BLaER1 (cell line): ENCODE results near the gene DNAH17.
A peak's percentile ranks its signal among the peaks of the same experiment; 100 is the strongest.

Experiments used
- H3K27ac ChIP-seq: shearing (Covaris generic); formaldehyde crosslinking; 2 replicates; pipeline ENCODE4 v1.8.1; 2022
- H3K27me3 ChIP-seq: shearing (Covaris generic); formaldehyde crosslinking; 2 replicates; pipeline ENCODE4 v1.8.1; 2022
- H3K36me3 ChIP-seq: shearing (Covaris generic); formaldehyde crosslinking; 2 replicates; pipeline ENCODE4 v1.8.1; 2022
- H3K4me1 ChIP-seq: shearing (Covaris generic); formaldehyde crosslinking; 2 replicates; pipeline ENCODE4 v1.8.1; 2022
- H3K4me2 ChIP-seq: shearing (Covaris generic); formaldehyde crosslinking; 2 replicates; pipeline ENCODE4 v1.8.1; 2022
- H3K4me3 ChIP-seq: shearing (Covaris generic); formaldehyde crosslinking; 2 replicates; pipeline ENCODE4 v1.8.1; 2022
- H3K9ac ChIP-seq: shearing (Covaris generic); formaldehyde crosslinking; 2 replicates; pipeline ENCODE4 v1.8.1; 2022
- H3K9me3 ChIP-seq: shearing (Covaris generic); formaldehyde crosslinking; 2 replicates; pipeline ENCODE4 v1.8.1; 2022
- H4K20me1 ChIP-seq: shearing (Covaris generic); formaldehyde crosslinking; 2 replicates; pipeline ENCODE4 v1.8.1; 2022
- Cebpa-rat ChIP-seq: shearing (Covaris generic); IDR thresholded peaks from 2 replicates; pipeline ENCODE4 v1.8.1; 2022

The DNAH17 gene

GRCh38 chr17:78538033-78538776 lies 39.0 kb downstream of the DNAH17 start:
- Histone ChIP-seq H3K9me3 (peaks cover 6% of the 10 kb centered on the region; the same call in 1 of the 2 replicates), H3K27me3 (no peaks in the 10 kb centered on the region)
- TF ChIP-seq Cebpa-rat = no peak

DNA sequence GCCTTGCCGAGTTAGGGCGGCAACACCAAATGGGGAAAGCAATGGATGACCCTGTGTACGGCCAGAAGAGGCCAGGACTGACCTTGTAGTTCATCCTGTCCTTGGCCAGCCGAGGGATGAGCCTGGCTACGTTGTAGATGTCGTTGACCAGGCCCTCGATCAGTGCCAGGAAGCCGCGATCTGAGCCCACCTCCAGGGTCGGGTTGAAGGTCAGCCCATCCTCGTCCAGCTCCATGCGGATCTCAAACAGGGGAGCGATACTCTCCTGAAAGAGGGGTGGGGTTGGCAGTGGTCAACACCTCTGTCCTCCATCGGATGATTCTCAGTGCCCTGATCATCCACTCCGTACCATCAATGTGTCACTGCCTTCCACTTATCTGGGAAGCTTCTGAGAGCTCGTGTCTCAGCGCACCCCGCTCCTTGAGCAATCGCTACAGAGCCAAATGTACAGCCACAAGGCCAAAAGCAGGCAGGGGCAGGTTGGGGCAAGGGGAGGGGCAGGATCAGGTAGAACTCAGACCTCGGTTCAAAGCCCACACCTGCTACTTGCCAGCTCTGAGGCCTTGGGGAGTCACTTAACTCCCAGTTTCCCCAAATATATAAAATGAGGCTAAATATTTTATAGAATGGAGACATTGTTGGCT lies 39.9 kb downstream of the DNAH17 start:
- no peak overlapping the region for H3K4me2 ChIP-seq
- H3K9me3 ChIP-seq = no peaks in the 10 kb centered on the region
- H3K27ac ChIP-seq = no peak overlapping the region
- no peaks in the 10 kb centered on the region for H4K20me1 ChIP-seq
- H3K36me3 ChIP-seq = no peaks in the 10 kb centered on the region
- H3K27me3 ChIP-seq = no peaks in the 10 kb centered on the region
- peaks cover 52% of the 10 kb centered on the region for H3K4me1 ChIP-seq
- no peak overlapping the region for H3K9ac ChIP-seq
- H3K4me3 ChIP-seq = no peak overlapping the region
- TF ChIP-seq Cebpa-rat = no peak

More at GRCh38 chr17:78538033-78538776, 39.0 kb downstream of the DNAH17 start:
- peaks cover 52% of the 10 kb centered on the region for H3K4me1 ChIP-seq
- no peak overlapping the region for H3K4me3 ChIP-seq
- peak overlapping the region; percentile 49; the same call in 1 of the 2 replicates for H3K27ac ChIP-seq
- no peak overlapping the region for H3K9ac ChIP-seq
- H3K4me2 ChIP-seq = peak overlapping the region; percentile 50
- H4K20me1 ChIP-seq = no peaks in the 10 kb centered on the region
- no peaks in the 10 kb centered on the region for H3K36me3 ChIP-seq

- Histone ChIP-seq H3K4me3 (no peak overlapping the region), H3K9ac (no peak overlapping the region), H3K27ac (no peak overlapping the region), H3K4me1 (peaks cover 52% of the 10 kb centered on the region), H3K36me3 (no peaks in the 10 kb centered on the region), H3K4me2 (peak overlapping the region; percentile 51), H3K27me3 (no peaks in the 10 kb centered on the region), H4K20me1 (no peaks in the 10 kb centered on the region), H3K9me3 (no peaks in the 10 kb centered on the region)
- TF ChIP-seq Cebpa-rat = no peak
Measured at GRCh38 chr17:78535273-78536197, 41.7 kb downstream of the DNAH17 start.

DNA sequence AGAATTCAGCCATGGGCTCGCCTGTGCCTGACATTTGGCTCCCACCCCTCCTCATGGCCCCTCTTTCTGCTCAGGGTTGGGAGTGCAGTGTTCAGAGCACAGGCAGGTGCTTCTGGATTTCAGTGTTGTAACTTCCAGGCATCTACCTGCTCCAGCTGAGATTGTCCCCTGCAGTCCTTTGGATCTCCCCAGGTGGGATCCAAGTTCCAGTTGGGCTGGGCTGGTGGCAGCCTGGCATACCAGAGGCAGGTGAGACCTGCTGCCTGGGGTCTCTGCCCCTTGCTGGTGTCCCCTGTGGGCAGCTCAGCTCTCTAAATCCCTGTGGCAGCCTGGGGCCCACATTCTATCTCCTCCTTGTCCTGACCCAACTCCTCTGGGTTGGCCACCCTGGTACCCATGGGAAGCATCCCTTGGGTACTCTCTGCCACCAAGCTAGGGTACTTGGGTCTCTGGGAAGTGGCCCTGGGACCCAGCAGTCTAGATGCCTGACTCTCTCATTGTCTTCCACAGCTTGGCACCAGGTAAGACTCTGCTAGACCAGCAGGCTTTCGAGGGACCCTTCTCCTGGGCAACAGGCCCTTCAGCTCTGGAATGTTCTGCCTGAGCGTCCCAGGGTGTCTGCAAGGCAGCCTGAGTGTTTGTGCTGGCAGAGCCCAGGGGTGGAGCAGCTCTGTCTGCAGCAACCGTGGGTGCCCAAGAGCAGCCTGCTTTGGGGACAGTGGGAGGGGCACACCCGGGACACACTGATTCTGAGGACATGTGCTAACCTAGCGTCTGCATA lies 42.5 kb downstream of the DNAH17 start:
- Histone ChIP-seq H3K4me2 (peak overlapping the region; percentile 51), H3K27me3 (no peaks in the 10 kb centered on the region), H4K20me1 (no peaks in the 10 kb centered on the region), H3K27ac (no peak overlapping the region), H3K4me3 (no peak overlapping the region), H3K9me3 (no peaks in the 10 kb centered on the region), H3K9ac (no peak overlapping the region), H3K36me3 (no peaks in the 10 kb centered on the region), H3K4me1 (peaks cover 48% of the 10 kb centered on the region)
- TF ChIP-seq Cebpa-rat = no peak

DNA sequence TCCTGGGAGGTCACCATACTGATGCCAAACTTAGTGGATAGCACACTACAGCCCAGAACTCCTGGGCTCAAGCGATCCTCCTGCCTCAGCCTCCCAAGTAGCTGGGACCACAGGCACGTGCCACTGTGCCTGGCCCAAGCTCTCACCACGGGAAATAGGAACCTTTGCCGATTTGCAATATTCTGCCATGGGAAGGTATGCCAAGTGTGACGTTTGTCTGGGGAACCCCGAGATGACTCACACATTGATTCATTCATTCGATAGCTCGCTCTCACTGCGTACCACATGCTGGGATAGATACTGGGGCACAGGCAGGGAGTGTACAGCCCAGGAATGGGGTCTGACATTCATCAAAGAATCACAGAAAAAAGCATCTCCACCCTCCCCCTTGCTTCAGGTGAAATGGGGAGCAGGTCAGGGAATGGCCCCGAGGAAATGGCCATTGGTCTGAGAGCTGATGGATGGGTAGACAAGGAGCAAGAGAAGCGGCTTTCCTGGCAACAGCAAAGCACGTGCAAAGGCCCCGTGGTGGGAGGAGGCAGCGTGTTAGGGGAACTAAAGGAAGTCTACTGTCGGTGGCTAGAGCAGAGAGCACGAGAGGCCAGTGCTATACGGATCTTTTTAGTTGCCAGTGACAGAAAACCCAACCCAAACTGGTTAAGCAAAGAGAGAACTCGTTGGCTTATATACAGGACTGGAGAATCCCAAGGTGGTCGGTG lies 44.1 kb downstream of the DNAH17 start:
- Histone ChIP-seq H3K36me3 (no peaks in the 10 kb centered on the region), H4K20me1 (no peaks in the 10 kb centered on the region), H3K4me2 (no peak overlapping the region), H3K9me3 (no peaks in the 10 kb centered on the region), H3K4me1 (peaks cover 44% of the 10 kb centered on the region), H3K4me3 (no peak overlapping the region), H3K9ac (no peak overlapping the region), H3K27ac (no peak overlapping the region), H3K27me3 (no peaks in the 10 kb centered on the region)
- TF ChIP-seq Cebpa-rat = no peak

DNA sequence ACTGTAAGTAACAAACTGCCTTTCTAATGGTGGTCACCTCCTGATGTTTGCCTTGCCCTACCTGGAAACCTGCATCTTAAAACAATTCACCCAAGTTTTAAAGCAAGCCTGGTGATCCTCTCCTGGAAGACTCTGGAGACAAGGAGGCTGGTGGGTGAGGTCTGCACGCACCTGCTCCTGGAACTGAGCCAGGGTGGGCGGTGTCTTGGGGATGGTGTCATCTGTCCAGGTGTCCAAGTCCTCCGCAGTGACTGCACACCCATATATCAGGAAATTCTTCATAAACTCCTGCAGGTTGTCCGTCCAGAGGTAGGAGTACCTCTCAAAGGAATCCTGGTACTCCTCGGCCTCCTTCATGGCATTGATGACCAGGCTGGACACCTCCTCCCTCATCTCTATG lies 44.9 kb downstream of the DNAH17 start:
- no peaks in the 10 kb centered on the region for H3K9me3 ChIP-seq
- no peaks in the 10 kb centered on the region for H3K36me3 ChIP-seq
- H3K4me2 ChIP-seq = no peak overlapping the region
- TF ChIP-seq Cebpa-rat = no peak
- H3K4me1 ChIP-seq = peaks cover 43% of the 10 kb centered on the region
- H3K4me3 ChIP-seq = no peak overlapping the region
- no peaks in the 10 kb centered on the region for H3K27me3 ChIP-seq
- H3K27ac ChIP-seq = no peak overlapping the region
- no peak overlapping the region for H3K9ac ChIP-seq
- H4K20me1 ChIP-seq = no peaks in the 10 kb centered on the region

- no peaks in the 10 kb centered on the region for H3K36me3 ChIP-seq
- no peak overlapping the region for H3K4me3 ChIP-seq
- no peak for TF ChIP-seq Cebpa-rat
- H3K9ac ChIP-seq = no peak overlapping the region
- H3K4me1 ChIP-seq = peaks cover 38% of the 10 kb centered on the region
- H3K9me3 ChIP-seq = no peaks in the 10 kb centered on the region
- H3K4me2 ChIP-seq = no peak overlapping the region
- H4K20me1 ChIP-seq = no peaks in the 10 kb centered on the region
- no peak overlapping the region for H3K27ac ChIP-seq
- H3K27me3 ChIP-seq = no peaks in the 10 kb centered on the region
Measured at GRCh38 chr17:78530675-78531074, 46.5 kb downstream of the DNAH17 start.

- no peak overlapping the region for H3K27ac ChIP-seq
- no peak for TF ChIP-seq Cebpa-rat
Measured at GRCh38 chr17:78529871-78530670, 47.1 kb downstream of the DNAH17 start.

More at GRCh38 chr17:78529871-78530670, 47.1 kb downstream of the DNAH17 start:
- Histone ChIP-seq H3K9ac (no peak overlapping the region), H3K36me3 (no peaks in the 10 kb centered on the region), H3K4me2 (no peak overlapping the region), H3K4me1 (peaks cover 32% of the 10 kb centered on the region), H3K4me3 (no peak overlapping the region), H4K20me1 (no peaks in the 10 kb centered on the region), H3K9me3 (no peaks in the 10 kb centered on the region), H3K27me3 (no peaks in the 10 kb centered on the region)
